ENCODE results near the gene CLTB.

Gene CLTB

DNA sequence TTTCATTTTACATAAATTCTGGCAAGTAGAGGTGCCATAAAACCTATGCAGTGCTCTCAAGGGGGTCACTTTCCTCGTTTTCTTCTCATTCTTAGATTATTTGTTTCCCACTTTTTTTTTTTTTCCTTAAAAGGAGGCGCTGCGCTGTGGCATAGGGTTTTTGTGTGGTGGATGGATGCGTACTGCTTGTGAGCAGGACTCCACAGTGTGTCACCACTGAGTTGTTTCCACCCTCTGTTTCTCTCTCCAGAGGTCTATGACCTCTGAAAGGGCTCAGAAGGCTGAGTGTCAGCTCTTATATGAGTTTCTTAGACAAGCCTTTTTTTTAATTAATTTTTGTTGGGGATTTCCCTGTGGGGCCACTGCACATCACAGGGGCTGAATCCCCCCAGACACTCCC, 13.6 kb upstream of the CLTB start:
- no peaks in the 10 kb centered on the region for H3K9me3 ChIP-seq (ENCODE audit: severe bottlenecking)
- DNase-seq (ENCODE audit: low spot score) (no peak), ATAC-seq (ENCODE audit: low read depth) (no peak)
- no peak overlapping the region for H3K27ac ChIP-seq (ENCODE audit: poor library complexity, severe bottlenecking)
- H3K4me3 ChIP-seq (ENCODE audit: severe bottlenecking) = no peak overlapping the region
- TF ChIP-seq, protein P1, sequence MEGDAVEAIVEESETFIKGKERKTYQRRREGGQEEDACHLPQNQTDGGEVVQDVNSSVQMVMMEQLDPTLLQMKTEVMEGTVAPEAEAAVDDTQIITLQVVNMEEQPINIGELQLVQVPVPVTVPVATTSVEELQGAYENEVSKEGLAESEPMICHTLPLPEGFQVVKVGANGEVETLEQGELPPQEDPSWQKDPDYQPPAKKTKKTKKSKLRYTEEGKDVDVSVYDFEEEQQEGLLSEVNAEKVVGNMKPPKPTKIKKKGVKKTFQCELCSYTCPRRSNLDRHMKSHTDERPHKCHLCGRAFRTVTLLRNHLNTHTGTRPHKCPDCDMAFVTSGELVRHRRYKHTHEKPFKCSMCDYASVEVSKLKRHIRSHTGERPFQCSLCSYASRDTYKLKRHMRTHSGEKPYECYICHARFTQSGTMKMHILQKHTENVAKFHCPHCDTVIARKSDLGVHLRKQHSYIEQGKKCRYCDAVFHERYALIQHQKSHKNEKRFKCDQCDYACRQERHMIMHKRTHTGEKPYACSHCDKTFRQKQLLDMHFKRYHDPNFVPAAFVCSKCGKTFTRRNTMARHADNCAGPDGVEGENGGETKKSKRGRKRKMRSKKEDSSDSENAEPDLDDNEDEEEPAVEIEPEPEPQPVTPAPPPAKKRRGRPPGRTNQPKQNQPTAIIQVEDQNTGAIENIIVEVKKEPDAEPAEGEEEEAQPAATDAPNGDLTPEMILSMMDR (IDR thresholded peaks at IDR 0.05; ENCODE audit: poor library complexity, severe bottlenecking) = peak; percentile 6
- peaks cover 8% of the 10 kb centered on the region for H3K4me1 ChIP-seq (ENCODE audit: insufficient read depth, poor library complexity, severe bottlenecking)
- H3K36me3 ChIP-seq (ENCODE audit: low read depth) = no peaks in the 10 kb centered on the region
- H3K27me3 ChIP-seq (ENCODE audit: insufficient read depth, poor library complexity, severe bottlenecking) = no peaks in the 10 kb centered on the region

DNA sequence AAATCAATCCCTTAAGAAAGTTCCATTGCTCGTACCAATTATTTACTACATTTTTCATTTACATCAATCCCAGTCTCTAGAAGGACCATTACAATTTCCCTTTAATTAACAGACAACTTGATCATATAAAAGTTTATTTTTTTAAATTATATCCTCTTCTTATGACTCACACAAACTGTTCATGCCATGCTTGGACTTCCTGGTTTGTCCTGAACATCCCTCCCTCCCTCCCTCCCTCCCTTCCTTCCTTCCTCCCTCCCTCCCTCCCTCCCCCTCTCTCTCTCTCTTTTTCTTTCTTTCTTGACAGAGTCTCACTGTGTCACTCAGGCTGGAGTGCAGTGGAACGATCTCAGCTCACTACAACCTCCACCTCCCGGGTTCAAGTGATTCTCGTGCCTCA, 11.6 kb upstream of the CLTB start:
- Histone ChIP-seq H3K9me3 (ENCODE audit: severe bottlenecking) (no peaks in the 10 kb centered on the region), H3K27ac (ENCODE audit: poor library complexity, severe bottlenecking) (peak overlapping the region; percentile 27), H3K4me3 (ENCODE audit: severe bottlenecking) (no peak overlapping the region), H3K36me3 (ENCODE audit: low read depth) (no peaks in the 10 kb centered on the region), H3K27me3 (ENCODE audit: insufficient read depth, poor library complexity, severe bottlenecking) (no peaks in the 10 kb centered on the region), H3K4me1 (ENCODE audit: insufficient read depth, poor library complexity, severe bottlenecking) (peaks cover 8% of the 10 kb centered on the region)
- TF ChIP-seq, protein P1 (IDR thresholded peaks at IDR 0.05; ENCODE audit: poor library complexity, severe bottlenecking) = no peak
- DNase-seq (ENCODE audit: low spot score) (no peak), ATAC-seq (ENCODE audit: low read depth) (peak; percentile 48; the same call in 1 of the 3 replicates)

DNA sequence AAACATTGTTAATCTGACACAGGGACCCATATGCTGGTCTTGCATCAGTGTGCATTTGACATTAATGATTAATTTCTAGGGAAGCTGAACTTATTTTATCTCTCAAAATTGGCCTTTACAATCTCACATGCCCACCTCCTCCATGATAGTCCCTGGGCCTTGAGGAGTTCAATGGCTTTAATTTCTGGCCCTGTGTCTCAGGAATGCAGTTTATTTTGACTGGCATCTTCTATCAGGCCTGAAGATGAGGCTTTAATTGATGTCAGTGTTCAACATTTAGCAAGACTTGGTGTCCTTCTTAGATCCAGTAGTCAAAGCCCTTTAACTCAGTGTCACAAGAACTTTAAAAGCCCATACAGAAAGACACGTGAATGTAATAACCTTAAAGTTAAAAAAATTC, 10.5 kb upstream of the CLTB start:
- Histone ChIP-seq H3K9me3 (ENCODE audit: severe bottlenecking) (no peaks in the 10 kb centered on the region), H3K27ac (ENCODE audit: poor library complexity, severe bottlenecking) (no peak overlapping the region), H3K36me3 (ENCODE audit: low read depth) (no peaks in the 10 kb centered on the region), H3K4me3 (ENCODE audit: severe bottlenecking) (no peak overlapping the region), H3K27me3 (ENCODE audit: insufficient read depth, poor library complexity, severe bottlenecking) (no peaks in the 10 kb centered on the region), H3K4me1 (ENCODE audit: insufficient read depth, poor library complexity, severe bottlenecking) (peaks cover 8% of the 10 kb centered on the region)
- no peak for ATAC-seq (ENCODE audit: low read depth)
- no peak for DNase-seq (ENCODE audit: low spot score)
- TF ChIP-seq, protein P1 (IDR thresholded peaks at IDR 0.05; ENCODE audit: poor library complexity, severe bottlenecking) = no peak

DNA sequence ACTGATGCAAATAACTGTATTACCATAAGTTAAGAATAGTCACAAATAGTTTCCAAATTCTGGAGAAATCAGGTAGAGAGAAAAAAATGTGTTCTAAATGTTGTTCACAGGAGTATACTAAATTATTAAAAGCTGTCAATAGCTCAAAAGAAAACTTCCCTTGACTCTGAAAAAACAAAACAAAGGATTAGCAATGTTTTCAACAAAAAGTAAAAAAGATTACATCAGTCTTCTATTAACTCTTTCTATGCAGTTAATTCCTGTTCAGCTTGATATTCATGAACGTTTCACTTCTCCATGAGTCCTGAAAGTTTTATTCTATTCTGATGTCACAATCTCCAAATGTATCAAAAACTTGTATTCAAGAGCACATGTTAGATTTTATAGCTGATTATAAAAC, 9.5 kb upstream of the CLTB start:
- no peaks in the 10 kb centered on the region for H3K27me3 ChIP-seq (ENCODE audit: insufficient read depth, poor library complexity, severe bottlenecking)
- peaks cover 8% of the 10 kb centered on the region for H3K4me1 ChIP-seq (ENCODE audit: insufficient read depth, poor library complexity, severe bottlenecking)
- TF ChIP-seq, protein P1 (IDR thresholded peaks at IDR 0.05; ENCODE audit: poor library complexity, severe bottlenecking) = no peak
- H3K4me3 ChIP-seq (ENCODE audit: severe bottlenecking) = no peak overlapping the region
- H3K36me3 ChIP-seq (ENCODE audit: low read depth) = no peaks in the 10 kb centered on the region
- H3K27ac ChIP-seq (ENCODE audit: poor library complexity, severe bottlenecking) = no peak overlapping the region
- H3K9me3 ChIP-seq (ENCODE audit: severe bottlenecking) = no peaks in the 10 kb centered on the region
- ATAC-seq (ENCODE audit: low read depth) (no peak), DNase-seq (ENCODE audit: low spot score) (no peak)

DNA sequence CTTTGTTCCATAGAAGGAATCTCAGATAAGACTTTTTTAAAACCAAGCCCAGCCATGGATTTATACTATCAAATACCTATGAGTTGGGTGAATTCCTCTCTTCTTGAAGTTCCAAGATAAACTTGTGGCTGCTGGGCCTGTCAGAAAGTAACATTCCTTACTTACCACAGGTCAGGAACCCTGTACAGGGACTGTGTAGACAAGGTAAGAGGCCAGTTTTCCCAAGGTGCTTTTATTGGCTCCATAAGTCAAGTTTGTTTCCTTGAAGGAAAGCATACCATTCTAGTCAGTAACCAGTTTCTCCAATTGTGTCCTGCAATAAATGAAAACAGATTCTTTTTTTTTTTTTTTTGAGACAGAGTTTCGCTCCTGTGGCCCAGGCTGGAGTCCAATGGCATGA, 8.8 kb upstream of the CLTB start:
- DNase-seq (ENCODE audit: low spot score) = no peak
- peaks cover 8% of the 10 kb centered on the region for H3K4me1 ChIP-seq (ENCODE audit: insufficient read depth, poor library complexity, severe bottlenecking)

More for the DNA sequence above, 8.8 kb upstream of the CLTB start:
- ATAC-seq (ENCODE audit: low read depth) = no peak
- Histone ChIP-seq H3K9me3 (ENCODE audit: severe bottlenecking) (no peaks in the 10 kb centered on the region), H3K4me3 (ENCODE audit: severe bottlenecking) (no peak overlapping the region), H3K27me3 (ENCODE audit: insufficient read depth, poor library complexity, severe bottlenecking) (no peaks in the 10 kb centered on the region), H3K36me3 (ENCODE audit: low read depth) (no peaks in the 10 kb centered on the region), H3K27ac (ENCODE audit: poor library complexity, severe bottlenecking) (no peak overlapping the region)
- TF ChIP-seq, protein P1 (IDR thresholded peaks at IDR 0.05; ENCODE audit: poor library complexity, severe bottlenecking) = no peak
